NCI-H345 (cell line): Measurements from ENCODE around the gene PUM2.
A peak's percentile ranks its signal among the peaks of the same experiment; 100 is the strongest.
"Not testable (repeated sequence)": the region's sequence is repeated elsewhere in the genome, so short reads cannot be mapped to it uniquely, and the experiment has no call there.

Experiments used
- DNase-seq: peaks from one replicate; lab custom pipeline; 2025; lab: John Stamatoyannopoulos, UW

The PUM2 gene

DNA sequence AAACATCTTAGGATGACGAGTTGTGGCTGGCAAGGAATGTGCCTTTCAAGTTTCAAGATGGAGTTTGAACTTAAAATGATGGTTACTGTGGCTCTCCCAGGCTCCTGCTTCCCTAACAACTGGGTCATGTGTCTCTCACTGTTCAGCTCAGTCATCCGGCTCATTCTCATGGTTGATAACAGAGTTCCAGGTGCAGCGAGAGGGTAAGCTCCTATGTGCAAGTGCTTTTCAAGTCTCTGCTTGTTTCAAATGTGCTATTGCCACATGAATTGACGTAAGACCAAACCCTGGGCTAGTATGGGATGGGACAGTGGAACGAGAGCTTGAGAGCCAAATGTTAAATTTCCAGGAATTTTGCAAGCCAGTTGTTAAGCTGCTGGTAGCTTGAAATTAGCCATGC is 19.5 kb upstream of the PUM2 start:
- no peak for DNase-seq

- no peak for DNase-seq
Measured at GRCh38 chr2:20369366-20369765, 18.7 kb upstream of the PUM2 start.

GRCh38 chr2:20368706-20369105 is 18.1 kb upstream of the PUM2 start:
- DNase-seq, result no peak

DNA sequence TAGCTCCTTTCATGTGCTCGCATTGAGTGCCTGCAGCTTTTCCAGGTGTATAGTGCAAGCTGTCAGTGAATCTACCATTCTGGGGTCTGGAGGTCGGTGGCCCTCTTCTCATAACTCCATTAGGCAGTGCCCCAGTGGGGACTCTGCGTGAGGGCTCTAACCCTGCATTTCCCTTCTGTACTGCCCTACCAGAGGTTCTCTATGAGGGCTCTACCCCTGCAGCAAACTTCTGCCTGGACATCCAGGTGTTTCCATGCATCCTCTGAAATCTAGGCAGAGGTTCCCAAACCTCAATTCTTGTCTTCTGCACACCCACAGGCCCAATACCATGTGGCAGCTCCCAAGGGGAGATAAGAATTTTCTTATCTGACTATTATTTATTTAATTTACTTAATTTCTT is 17.3 kb upstream of the PUM2 start:
- not testable (repeated sequence) for DNase-seq

GRCh38 chr2:20366672-20367116 is 16.1 kb upstream of the PUM2 start:
- DNase-seq, result no peak

DNA sequence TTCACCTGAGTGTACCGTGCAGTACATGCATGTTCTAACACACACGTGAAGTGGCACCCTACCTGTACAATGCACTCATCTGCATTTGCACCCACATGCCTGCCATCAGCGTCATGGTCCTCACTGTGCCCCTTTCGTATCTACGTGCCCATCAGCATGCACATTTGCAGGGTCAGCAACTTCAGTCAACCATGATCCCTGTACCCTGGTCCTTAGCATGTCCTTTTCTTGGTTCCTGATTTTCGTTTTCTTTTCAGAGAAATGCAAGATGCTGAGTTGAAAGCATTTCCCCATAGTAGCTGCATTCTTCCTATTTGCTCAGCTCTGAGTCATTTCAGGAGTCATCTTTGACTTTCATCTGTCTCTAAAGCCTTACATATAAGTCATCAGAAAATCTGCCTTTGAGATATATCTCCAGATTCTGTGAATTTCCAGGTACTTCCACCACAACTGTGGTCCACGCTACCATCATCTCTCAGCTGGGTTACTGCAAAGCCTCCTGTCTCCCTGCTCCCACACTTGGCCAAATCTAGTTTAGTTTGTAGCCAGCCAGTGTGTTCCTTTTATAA is 14.7 kb upstream of the PUM2 start:
- no peak for DNase-seq

DNA sequence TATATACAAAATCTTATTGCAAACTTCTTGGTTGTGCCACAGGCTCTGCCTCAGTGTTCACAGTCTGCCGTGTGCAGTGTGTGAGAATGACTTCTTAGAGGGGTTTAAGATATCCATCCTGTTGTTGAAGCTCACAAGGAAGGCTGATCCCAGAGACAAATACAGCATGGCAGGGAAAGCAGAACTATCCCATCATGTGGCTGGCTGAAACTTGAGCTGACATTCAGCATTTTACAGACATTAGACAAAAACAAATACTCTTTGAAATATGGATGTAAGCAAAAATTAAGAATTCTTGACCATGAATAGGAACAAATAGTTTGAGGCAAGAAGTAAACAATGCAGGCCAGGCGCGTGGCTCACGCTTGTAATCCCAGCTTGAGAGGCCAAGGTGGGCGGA is 12.9 kb upstream of the PUM2 start:
- no peak for DNase-seq

GRCh38 chr2:20362701-20363435 is 12.2 kb upstream of the PUM2 start:
- DNase-seq, result no peak

GRCh38 chr2:20361893-20362292 is 11.2 kb upstream of the PUM2 start:
- DNase-seq, result no peak

- DNase-seq, result no peak
Measured at GRCh38 chr2:20359096-20359495, 8.5 kb upstream of the PUM2 start.

GRCh38 chr2:20357638-20358389 is 7.2 kb upstream of the PUM2 start:
- DNase-seq, result no peak

GRCh38 chr2:20356042-20356441 is 5.4 kb upstream of the PUM2 start:
- no peak for DNase-seq

DNA sequence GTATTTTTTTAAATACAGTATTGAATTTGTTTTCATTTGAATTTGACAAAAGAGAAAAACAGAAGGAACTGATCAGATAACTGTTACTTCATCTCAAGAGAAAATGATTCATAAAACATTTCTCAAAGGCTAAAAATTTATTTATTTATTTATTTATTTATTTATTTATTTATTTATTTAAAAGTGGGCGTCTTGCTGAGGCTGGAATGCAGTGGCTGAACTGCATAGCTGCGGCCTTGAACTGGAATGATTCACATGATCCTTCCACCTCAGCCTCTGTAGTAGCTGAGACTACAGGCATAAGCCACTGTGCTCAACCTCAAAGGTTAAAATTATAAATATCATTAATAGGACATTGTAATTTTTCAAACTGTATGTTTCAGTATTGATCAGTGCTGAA is 4.5 kb upstream of the PUM2 start:
- DNase-seq, result no peak

- DNase-seq, result peak; percentile 62
Measured at GRCh38 chr2:20353241-20353992, 2.8 kb upstream of the PUM2 start.

- no peak for DNase-seq
Measured at GRCh38 chr2:20352581-20353216, 2.1 kb upstream of the PUM2 start.

DNA sequence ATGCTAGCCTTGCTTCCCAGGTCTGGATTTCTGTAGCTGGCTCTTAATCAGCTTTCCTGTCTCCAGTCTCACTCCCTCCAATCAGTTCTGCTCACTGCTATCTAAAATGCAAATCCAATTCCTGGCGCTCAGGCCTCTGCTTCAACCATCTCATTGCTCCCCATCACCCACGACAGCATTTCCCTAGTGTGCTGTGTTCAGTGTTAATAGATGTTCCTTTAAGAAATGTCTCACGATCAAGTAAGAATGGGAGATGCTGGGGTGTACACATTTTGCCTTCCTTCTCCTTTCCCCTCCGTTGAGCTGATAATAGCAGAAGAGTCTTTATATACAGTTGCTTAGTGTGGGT is 1.6 kb upstream of the PUM2 start:
- peak; percentile 26 for DNase-seq

GRCh38 chr2:20351555-20352229 is 1.0 kb upstream of the PUM2 start:
- DNase-seq, result peak; percentile 79

GRCh38 chr2:20350041-20350712 is 467 bp downstream of the PUM2 start:
- DNase-seq, result peak; percentile 69

DNA sequence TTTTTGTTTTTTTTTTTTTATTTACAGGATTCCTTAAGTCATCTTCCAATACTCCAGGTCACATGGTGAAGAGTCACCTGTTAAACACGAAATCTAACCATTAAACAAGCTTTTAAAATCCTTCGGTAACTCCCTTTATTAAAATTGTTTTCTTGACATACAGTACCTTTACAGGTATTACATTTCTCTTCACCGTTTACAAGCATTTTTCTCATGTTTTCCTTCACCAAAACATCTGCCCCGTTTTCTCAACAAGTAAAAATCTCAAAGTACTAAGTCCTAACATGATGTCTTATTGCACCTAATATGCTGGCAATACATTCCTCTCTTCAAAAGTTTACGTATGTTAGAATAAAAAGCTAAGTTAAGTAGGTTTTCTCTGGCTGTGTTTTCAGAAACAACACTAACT is 1.1 kb downstream of the PUM2 start:
- no peak for DNase-seq

GRCh38 chr2:20348542-20348941 is 2.1 kb downstream of the PUM2 start:
- no peak for DNase-seq
